ENCODE measurements around the gene KCNG4. TPM values are rescaled to one million over a fixed set of nuclear protein-coding genes. Genes with fewer than 3 reads are reported as not detected.
A peak's percentile ranks its signal among the peaks of the same experiment; 100 is the strongest.

KCNG4 gene
- total RNA-seq, 1 donor from 2014 or later = not detected

DNA sequence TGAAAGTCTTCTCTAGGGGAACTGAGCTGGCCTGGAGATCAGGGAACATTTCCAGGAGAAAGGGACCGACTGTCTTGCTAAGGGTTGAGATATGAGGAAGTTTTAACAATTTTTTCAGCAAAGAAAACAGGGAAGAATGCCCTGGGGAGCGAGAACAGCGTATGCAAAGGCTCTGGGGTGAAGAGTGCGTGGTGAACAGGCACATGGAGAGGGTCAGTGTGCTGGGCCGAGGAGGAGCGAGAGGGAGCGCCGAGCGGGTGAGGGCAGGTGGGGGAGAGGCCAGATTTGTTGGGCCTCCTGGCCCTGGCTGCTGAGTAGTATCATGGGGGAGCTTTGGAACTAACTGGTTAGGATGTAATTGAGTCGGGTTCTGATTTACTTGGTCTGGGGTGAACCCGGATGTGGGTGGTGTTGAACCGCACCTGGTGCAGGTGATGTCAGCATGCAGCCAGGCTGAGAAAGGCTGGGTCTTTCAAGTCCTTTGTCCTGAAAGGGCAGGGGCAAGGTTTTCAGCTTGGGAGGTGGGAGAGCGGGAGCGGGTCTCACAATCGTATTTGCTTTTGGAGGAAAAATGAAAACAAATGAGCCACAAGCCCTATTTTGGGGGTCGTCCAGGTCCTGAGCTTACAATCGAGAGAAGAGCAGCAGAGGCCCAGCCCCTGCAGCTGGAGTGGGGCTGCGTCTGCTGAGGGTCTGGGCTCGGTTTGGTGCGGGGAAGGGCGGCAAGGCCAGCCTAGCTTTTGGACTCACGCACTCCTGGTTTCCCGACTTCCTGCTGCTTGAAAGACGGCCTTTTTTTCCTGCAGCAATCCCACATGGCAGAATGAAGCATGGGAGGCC, 43.7 kb upstream of the KCNG4 start:
- peak overlapping the region; percentile 7 for H3K4me3 Mint-ChIP-seq (ENCODE audit: unreplicated experiment)
- H3K27ac Mint-ChIP-seq (ENCODE audit: unreplicated experiment) = peak overlapping the region; percentile 39
- H3K9me3 Mint-ChIP-seq (ENCODE audit: unreplicated experiment) = peaks cover 5% of the 10 kb centered on the region
- no peak for TF ChIP-seq CTCF (IDR thresholded peaks at IDR 0.05; ENCODE audit: partially characterized antibody, unreplicated experiment)
- H3K36me3 Mint-ChIP-seq (ENCODE audit: unreplicated experiment) = no peaks in the 10 kb centered on the region
- H3K4me1 Mint-ChIP-seq (ENCODE audit: low read depth, unreplicated experiment) = peaks cover 36% of the 10 kb centered on the region
- no peak for DNase-seq
- peaks cover 1% of the 10 kb centered on the region for H3K27me3 Mint-ChIP-seq (ENCODE audit: unreplicated experiment)

DNA sequence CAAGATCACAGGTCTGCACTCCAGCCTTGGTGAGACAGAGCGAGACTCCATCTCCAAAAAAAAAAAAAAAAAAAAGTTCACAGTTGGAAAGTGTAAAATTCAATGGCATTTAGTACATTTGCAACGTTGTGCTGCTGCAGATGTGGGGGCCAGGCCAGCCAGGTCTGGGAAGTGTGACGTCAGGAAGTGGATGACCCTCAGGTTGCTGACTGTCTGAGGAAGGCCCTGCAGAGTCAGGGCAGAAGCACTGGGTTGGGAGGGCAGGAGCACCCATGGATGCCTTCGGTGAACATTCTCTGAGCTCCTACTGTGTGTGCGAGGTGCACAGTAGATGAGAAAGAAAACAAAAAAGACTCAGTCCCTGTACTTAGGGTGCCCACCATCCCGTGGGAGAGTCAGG, 42.7 kb upstream of the KCNG4 start:
- Mint-ChIP-seq H3K4me3 (ENCODE audit: unreplicated experiment) (no peak overlapping the region), H3K27ac (ENCODE audit: unreplicated experiment) (no peak overlapping the region), H3K27me3 (ENCODE audit: unreplicated experiment) (peaks cover 1% of the 10 kb centered on the region), H3K36me3 (ENCODE audit: unreplicated experiment) (no peaks in the 10 kb centered on the region), H3K4me1 (ENCODE audit: low read depth, unreplicated experiment) (peaks cover 40% of the 10 kb centered on the region), H3K9me3 (ENCODE audit: unreplicated experiment) (peaks cover 3% of the 10 kb centered on the region)
- no peak for TF ChIP-seq CTCF (IDR thresholded peaks at IDR 0.05; ENCODE audit: partially characterized antibody, unreplicated experiment)
- DNase-seq = no peak

GRCh38 chr16:84281074-84281473, 41.3 kb upstream of the KCNG4 start:
- no peak for TF ChIP-seq CTCF (IDR thresholded peaks at IDR 0.05; ENCODE audit: partially characterized antibody, unreplicated experiment)
- Mint-ChIP-seq H3K27me3 (ENCODE audit: unreplicated experiment) (peaks cover 1% of the 10 kb centered on the region), H3K4me1 (ENCODE audit: low read depth, unreplicated experiment) (peaks cover 37% of the 10 kb centered on the region), H3K9me3 (ENCODE audit: unreplicated experiment) (peaks cover 3% of the 10 kb centered on the region), H3K4me3 (ENCODE audit: unreplicated experiment) (no peak overlapping the region), H3K36me3 (ENCODE audit: unreplicated experiment) (no peaks in the 10 kb centered on the region), H3K27ac (ENCODE audit: unreplicated experiment) (no peak overlapping the region)
- DNase-seq = no peak

DNA sequence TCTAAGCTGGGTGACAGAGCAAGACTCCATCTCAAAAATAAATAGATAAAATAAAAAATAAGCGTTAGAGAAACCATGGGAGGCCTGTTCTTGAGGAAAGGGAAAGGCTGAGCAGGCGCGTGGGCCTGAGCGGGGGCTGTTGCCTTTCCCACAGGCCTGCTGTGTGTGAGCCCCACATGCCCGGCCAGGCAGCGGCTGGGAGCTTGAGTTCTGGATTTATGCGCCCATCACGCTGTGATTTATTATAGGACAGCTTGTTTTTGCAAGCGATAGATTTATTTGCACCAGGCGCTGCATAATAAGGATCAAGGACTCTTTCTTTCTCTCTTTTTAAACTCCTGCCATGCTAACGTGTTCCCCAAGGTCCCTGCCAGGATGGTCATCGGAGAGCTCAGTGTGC, 40.1 kb upstream of the KCNG4 start:
- peaks cover 1% of the 10 kb centered on the region for H3K9me3 Mint-ChIP-seq (ENCODE audit: unreplicated experiment)

More for the DNA sequence above, 40.1 kb upstream of the KCNG4 start:
- no peak for TF ChIP-seq CTCF (IDR thresholded peaks at IDR 0.05; ENCODE audit: partially characterized antibody, unreplicated experiment)
- Mint-ChIP-seq H3K36me3 (ENCODE audit: unreplicated experiment) (no peaks in the 10 kb centered on the region), H3K27me3 (ENCODE audit: unreplicated experiment) (peaks cover 1% of the 10 kb centered on the region), H3K4me1 (ENCODE audit: low read depth, unreplicated experiment) (peaks cover 35% of the 10 kb centered on the region), H3K4me3 (ENCODE audit: unreplicated experiment) (no peak overlapping the region), H3K27ac (ENCODE audit: unreplicated experiment) (peak overlapping the region; percentile 90)
- no peak for DNase-seq

Data from glutamatergic neuron (in vitro differentiated cells).